T-helper 17 cell (primary cell): ENCODE data around the gene ZBTB38. TPM values are rescaled to one million over a fixed set of nuclear protein-coding genes. Genes with fewer than 3 reads are reported as not detected.

Experiments
- ATAC-seq: fragments of 150-1000 bp; cut with Tn5 transposase; 2 replicates; pipeline ENCODE4 v1.10.0; 2021; ENCODE audit warnings: mild to moderate bottlenecking, moderate library complexity
- DNase-seq, 3 donors: peaks; one replicate each; pipeline versions ENCODE4 v3.0.0 to v3.0.0-alpha.2; 2020 to 2021
- H3K9me3 ChIP-seq: one replicate; pipeline ENCODE4 v1.7.0; 2013; ENCODE audit warnings: low read length, mild to moderate bottlenecking; ENCODE audit not compliant: control insufficient read depth, poor library complexity, severe bottlenecking
- H3K27ac Mint-ChIP-seq: one replicate; pipeline ENCODE4 v1.8.0; 2022; ENCODE audit warnings: mild to moderate bottlenecking, moderate library complexity, mixed read lengths
- H3K27me3 Mint-ChIP-seq: one replicate; pipeline ENCODE4 v1.8.0; 2022; ENCODE audit warnings: mixed read lengths
- H3K36me3 Mint-ChIP-seq: one replicate; pipeline ENCODE4 v1.8.0; 2022; ENCODE audit warnings: low read depth, mixed read lengths
- H3K4me1 Mint-ChIP-seq: one replicate; pipeline ENCODE4 v1.8.0; 2022; ENCODE audit warnings: mild to moderate bottlenecking, mixed read lengths
- H3K4me3 Mint-ChIP-seq: one replicate; pipeline ENCODE4 v1.8.0; 2022; ENCODE audit warnings: mild to moderate bottlenecking, moderate library complexity, mixed read lengths
- total RNA-seq, 4 donors: library from RNA in 2 of 4; stranded (reverse) in 2 of 4; gene quantifications; one replicate each; pipeline ENCODE4 v1.2.3 and lab custom pipeline; 2022 to 2026

ZBTB38 gene, protein sequence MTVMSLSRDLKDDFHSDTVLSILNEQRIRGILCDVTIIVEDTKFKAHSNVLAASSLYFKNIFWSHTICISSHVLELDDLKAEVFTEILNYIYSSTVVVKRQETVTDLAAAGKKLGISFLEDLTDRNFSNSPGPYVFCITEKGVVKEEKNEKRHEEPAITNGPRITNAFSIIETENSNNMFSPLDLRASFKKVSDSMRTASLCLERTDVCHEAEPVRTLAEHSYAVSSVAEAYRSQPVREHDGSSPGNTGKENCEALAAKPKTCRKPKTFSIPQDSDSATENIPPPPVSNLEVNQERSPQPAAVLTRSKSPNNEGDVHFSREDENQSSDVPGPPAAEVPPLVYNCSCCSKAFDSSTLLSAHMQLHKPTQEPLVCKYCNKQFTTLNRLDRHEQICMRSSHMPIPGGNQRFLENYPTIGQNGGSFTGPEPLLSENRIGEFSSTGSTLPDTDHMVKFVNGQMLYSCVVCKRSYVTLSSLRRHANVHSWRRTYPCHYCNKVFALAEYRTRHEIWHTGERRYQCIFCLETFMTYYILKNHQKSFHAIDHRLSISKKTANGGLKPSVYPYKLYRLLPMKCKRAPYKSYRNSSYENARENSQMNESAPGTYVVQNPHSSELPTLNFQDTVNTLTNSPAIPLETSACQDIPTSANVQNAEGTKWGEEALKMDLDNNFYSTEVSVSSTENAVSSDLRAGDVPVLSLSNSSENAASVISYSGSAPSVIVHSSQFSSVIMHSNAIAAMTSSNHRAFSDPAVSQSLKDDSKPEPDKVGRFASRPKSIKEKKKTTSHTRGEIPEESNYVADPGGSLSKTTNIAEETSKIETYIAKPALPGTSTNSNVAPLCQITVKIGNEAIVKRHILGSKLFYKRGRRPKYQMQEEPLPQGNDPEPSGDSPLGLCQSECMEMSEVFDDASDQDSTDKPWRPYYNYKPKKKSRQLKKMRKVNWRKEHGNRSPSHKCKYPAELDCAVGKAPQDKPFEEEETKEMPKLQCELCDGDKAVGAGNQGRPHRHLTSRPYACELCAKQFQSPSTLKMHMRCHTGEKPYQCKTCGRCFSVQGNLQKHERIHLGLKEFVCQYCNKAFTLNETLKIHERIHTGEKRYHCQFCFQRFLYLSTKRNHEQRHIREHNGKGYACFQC (N-terminal part only)
- total RNA-seq: 10 to 100 TPM; 51.6 to 54.0 TPM
- 91.5 to 162 reads per million in 2 donors for total RNA-seq (lab: John Stamatoyannopoulos, UW)

DNA sequence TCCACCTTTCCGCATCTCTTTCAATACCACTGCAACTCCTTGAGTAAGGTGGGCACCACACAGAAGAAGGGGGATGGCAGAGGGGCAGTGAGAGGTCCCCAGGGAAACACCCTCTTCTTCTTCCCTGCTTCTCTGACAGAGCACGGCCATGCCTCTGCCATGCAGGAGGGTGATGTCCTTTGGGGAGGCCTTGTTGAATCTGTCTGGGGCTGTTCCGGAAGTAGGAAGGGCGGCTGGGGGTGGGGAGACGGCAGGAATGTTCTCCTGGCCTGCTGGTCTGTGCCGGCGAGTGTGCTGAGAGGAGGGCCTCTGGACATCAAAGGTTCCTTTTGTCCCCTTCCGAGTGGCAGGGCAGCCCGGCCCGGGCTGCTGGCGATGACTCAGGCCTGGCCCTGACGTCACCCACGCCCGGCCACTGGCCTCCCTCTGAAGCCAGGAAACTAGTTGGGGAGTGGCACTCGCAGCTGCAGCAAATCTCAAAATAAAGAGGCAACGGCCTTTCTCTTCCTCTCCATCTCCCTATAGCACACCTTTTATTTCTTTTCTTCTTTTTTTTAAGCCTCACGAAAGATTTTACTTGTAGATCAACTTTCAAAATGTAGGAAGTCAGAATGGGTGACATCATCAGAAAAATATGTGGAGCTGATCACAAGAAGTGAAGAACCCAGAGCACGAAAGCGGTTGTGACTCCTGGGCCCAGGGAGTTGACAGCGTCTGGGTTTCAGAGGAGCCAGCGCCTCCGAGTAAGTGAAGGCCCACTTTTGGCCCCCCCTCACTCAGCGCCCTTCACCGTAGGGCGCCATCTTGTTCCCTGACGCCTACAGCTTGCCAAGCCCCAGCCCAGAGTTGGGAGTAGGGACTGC lies at the start of gene ZBTB38:
TSS of gene ZBTB38 (plus strand) at position 443 of the 863 bp plus-strand sequence. CDS start 73,885 bp downstream, outside the sequence.
- Mint-ChIP-seq H3K27ac (no peak within 1 kb of the TSS), H3K4me1 (peaks cover 11% of the 10 kb centered on the region), H3K27me3 (no peaks in the 10 kb centered on the region), H3K36me3 (no peaks in the 10 kb centered on the region), H3K4me3 (no peak within 1 kb of the TSS)
- H3K9me3 ChIP-seq: no peaks in the 10 kb centered on the region
- DNase-seq (no peak), ATAC-seq (no peak)

DNA sequence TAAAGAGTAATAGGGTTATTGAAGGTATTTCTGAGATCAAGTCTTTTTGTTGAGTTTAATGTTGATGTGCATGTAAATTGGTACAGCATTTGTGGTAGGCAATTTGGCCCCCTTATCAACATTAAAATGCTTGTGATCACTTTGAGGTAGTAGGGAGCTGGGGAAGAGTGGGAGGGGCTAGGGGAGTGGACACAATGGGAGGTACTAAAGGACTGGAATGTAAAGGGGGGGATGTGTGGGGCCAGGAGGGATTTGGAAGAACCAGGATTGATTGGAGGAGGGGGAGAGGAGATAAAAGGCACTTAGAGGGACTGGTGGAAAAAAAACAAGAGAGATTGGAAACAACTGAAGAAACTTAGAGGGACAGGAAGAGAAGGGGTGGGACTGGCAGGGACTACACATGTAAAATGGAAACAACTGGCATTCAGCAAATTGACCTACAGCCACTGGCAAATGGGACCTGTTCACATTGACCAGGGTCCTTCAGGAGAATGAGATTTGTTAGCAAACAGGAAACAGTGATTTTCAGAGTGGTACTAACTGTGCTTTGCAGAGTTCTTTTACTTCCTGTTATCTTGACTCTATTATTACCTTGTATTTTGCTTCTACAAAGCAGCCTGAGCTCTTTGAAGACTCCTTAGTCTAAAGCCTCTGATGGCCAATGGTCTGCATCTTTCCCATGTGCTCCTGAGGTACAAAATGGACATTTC lies 47.8 kb upstream of the ZBTB38 start:
- Mint-ChIP-seq H3K36me3 (peaks cover 5% of the 10 kb centered on the region), H3K27me3 (peaks cover 6% of the 10 kb centered on the region), H3K27ac (no peak overlapping the region), H3K4me1 (peaks cover 13% of the 10 kb centered on the region), H3K4me3 (peak overlapping the region; percentile 34)
- H3K9me3 ChIP-seq: no peaks in the 10 kb centered on the region
- ATAC-seq (peak; percentile 35), DNase-seq (no peak)

DNA sequence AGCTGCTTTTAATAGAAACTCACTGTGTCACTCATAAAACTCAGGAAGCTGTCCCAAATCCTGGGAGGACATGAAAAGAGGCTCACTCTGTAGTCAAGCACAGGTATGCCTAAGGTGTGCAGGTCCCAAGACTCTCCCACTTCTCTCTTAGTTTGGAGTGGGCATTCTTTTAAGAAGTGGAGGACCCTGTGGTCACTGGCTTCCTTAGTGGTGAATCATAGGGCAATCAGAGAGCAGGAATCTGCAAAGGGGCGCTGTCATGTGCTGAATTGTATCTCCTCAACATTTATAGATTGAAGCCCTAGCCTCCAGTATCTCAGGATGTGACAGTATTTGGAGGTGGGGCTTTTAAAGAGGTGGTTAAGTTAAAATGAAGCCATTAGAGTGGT lies 47.2 kb upstream of the ZBTB38 start:
- H3K4me3 Mint-ChIP-seq: peak overlapping the region; percentile 34
- peak overlapping the region; percentile 41 for H3K27ac Mint-ChIP-seq
- H3K4me1 Mint-ChIP-seq: peaks cover 13% of the 10 kb centered on the region
- DNase-seq (no peak), ATAC-seq (no peak)
- H3K9me3 ChIP-seq: no peaks in the 10 kb centered on the region
- H3K27me3 Mint-ChIP-seq: peaks cover 6% of the 10 kb centered on the region
- H3K36me3 Mint-ChIP-seq: peaks cover 5% of the 10 kb centered on the region

DNA sequence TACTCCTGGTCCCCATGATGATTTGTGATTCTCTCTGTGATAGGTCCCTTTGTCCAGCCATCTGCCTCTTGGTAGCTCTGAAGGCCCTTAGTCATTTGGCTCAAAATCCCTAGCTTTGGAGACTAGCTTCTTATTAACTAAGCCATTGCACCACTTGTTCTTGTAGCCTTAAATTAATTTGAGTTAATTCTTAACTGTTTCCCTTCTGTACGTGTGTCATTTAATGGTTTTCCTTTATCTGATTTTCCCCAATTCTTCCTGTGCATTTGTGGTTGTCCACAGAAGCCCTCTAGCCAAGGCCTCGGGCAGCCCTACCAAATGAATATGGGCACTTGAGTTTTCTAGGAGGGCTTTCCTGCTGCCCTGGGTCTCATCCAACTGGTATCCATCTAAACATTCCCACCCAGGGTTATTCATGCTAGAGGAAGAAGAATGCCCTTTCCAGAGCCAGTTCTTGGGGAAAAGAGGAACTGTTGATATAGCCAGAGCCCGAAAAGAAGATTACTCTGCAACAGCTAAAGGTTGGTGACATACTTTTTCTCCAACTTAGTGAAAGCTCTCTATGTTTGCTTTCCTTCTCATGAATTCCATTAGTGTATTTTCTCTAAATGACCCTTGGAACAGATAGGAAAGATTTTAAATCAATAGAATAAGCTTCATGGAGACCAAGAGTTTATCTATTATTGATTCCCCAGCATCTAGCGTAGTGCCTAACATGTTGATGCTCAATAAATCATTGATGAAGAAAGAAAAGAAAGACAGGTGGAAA lies 44.2 kb upstream of the ZBTB38 start:
- H3K36me3 Mint-ChIP-seq: peaks cover 5% of the 10 kb centered on the region
- no peaks in the 10 kb centered on the region for H3K9me3 ChIP-seq
- DNase-seq (no peak), ATAC-seq (no peak)
- peaks cover 15% of the 10 kb centered on the region for H3K4me1 Mint-ChIP-seq
- H3K27me3 Mint-ChIP-seq: peaks cover 6% of the 10 kb centered on the region
- H3K4me3 Mint-ChIP-seq: no peak overlapping the region
- H3K27ac Mint-ChIP-seq: no peak overlapping the region

DNA sequence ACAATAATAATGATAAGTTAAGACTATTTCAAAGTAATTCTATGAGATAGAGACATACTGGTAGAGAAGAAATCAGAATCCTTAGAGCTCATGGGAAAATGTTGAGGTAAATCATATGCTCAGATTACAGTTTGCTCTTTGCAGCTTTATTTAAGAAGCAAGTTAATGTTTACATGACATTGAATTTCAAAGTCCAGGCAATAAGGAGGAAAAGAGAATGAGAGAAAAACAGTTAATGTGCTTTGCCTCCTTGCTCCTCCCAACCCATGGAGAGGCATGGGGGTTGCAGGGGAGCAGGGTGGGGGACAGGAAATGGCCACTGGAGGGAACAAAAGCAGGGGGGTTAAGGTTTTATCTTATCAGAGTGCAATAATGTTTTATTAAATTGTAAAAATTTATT lies 42.2 kb upstream of the ZBTB38 start:
- peaks cover 7% of the 10 kb centered on the region for H3K27me3 Mint-ChIP-seq
- H3K4me1 Mint-ChIP-seq: peaks cover 5% of the 10 kb centered on the region
- no peak overlapping the region for H3K27ac Mint-ChIP-seq
- no peak for ATAC-seq
- peaks cover 2% of the 10 kb centered on the region for H3K36me3 Mint-ChIP-seq
- no peak for DNase-seq
- no peaks in the 10 kb centered on the region for H3K9me3 ChIP-seq
- H3K4me3 Mint-ChIP-seq: no peak overlapping the region

DNA sequence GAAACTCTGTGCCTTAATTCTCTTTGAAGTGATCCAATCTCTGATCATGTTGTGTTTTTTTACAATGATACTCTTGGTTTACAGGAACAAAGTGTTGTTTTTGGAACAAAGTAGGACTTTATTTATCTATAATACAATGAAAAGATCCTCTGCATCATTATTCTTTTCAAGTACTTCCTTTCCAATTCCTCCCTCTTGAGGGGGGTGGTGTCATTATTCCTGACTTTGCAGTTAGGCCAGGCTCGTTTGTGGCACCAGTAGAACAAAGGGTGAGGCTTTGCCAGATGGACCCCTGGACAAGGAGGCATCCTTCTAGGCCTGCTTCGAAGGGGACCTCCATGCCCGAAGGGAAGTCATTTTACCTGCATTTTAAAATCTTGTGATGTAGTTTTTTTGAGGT lies 41.7 kb upstream of the ZBTB38 start:
- no peaks in the 10 kb centered on the region for H3K9me3 ChIP-seq
- H3K36me3 Mint-ChIP-seq: peaks cover 2% of the 10 kb centered on the region
- H3K4me1 Mint-ChIP-seq: peaks cover 4% of the 10 kb centered on the region
- H3K4me3 Mint-ChIP-seq: no peak overlapping the region
- peaks cover 11% of the 10 kb centered on the region for H3K27me3 Mint-ChIP-seq
- no peak for ATAC-seq
- DNase-seq: no peak
- H3K27ac Mint-ChIP-seq: no peak overlapping the region

DNA sequence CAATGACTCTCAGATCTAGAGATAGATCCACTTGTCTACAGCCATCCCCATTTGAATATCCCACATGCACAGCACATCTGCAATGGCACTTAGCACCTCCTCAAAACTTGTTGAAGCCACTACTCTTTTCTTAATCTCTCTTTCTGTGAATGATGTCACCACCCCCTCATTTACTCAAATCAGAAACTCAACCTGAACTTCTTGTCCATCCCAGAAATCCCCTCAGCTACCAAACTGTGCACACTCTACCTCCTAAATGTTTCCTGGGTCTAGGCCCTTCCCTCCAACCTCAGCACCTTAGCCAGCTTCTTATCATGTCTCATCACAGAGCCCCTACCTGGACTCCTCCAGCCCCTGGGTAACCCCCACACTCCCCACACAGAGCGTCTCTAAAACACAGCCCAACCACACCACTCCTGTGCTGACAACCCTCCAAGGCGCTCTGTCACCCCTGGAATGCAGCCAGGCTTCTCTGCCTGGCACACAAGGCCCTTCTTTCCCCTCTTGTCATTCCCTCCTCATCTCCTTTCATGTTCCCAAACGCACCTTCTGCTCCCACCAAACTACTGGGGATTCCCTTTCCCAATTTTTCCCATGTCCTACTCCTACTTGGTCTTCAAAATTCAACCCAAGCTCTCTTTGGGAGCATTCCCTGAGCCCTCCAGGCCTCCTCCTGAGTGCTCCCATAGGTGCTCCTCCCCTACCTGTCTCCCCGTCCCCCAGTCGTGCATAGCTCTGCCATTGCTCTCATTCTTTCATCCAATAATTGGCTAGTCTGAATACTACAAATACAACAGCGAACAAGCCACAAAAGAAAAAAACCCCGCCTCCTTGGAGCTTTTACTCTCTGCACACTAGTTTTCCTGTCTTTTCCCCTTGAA lies 39.8 kb upstream of the ZBTB38 start:
- no peak overlapping the region for H3K4me3 Mint-ChIP-seq
- peaks cover 2% of the 10 kb centered on the region for H3K36me3 Mint-ChIP-seq
- peaks cover 21% of the 10 kb centered on the region for H3K27me3 Mint-ChIP-seq
- ATAC-seq: no peak
- H3K4me1 Mint-ChIP-seq: peaks cover 4% of the 10 kb centered on the region
- H3K27ac Mint-ChIP-seq: no peak overlapping the region
- no peak for DNase-seq
- H3K9me3 ChIP-seq: no peaks in the 10 kb centered on the region

DNA sequence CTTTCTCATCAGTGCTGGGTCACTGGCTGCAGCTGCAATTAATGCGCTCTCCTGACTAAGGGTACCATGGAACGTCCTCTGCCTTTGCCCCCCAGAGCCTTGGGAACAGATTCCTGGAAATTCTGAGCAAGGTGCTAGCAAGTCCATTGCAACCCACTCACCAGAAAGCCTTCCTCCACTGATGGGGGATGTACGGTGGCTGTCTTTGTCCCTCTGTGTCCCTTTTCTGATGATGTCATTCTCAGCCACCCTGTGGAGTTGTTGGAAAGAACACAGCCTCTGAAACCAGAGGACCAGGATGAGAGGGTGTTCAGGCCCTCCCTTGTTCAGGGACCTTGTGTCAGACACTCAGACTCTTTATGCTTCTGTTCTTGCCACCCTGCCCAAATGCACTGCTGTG lies 38.1 kb upstream of the ZBTB38 start:
- H3K36me3 Mint-ChIP-seq: no peaks in the 10 kb centered on the region
- no peak overlapping the region for H3K4me3 Mint-ChIP-seq
- peaks cover 6% of the 10 kb centered on the region for H3K4me1 Mint-ChIP-seq
- H3K9me3 ChIP-seq: no peaks in the 10 kb centered on the region
- H3K27me3 Mint-ChIP-seq: peaks cover 22% of the 10 kb centered on the region
- DNase-seq (no peak), ATAC-seq (no peak)
- H3K27ac Mint-ChIP-seq: no peak overlapping the region

DNA sequence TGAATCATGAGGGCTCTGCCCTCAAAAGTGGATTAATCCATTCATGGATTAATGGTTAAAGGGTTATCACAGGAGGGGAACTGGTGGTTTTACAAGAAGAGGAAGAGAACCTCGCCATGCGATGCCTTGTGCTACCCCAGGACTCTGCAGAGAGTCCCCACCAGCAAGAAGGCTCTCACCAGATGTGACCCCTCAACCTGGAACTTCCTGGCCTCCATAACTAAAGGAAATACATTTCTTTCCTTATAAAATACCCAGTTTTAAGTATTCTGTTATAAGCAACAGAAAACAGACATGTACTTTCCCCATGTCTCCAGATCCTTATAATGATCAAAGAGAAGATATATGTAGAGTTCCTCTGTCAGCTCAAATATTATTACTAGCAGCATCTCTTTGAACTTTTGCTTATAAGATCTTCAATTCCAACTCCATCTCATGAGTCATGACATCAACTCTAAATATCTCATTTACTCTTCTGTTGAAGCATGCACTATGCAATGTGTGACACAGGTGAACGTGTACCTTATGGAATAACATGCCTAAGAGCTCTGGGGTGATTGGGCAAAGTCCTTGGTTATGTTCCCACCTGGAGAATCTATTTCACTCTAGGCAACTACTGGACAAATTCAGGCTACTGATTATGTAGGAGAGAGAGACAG lies 37.5 kb upstream of the ZBTB38 start:
- H3K9me3 ChIP-seq: no peaks in the 10 kb centered on the region
- Mint-ChIP-seq H3K36me3 (peaks cover 2% of the 10 kb centered on the region), H3K27ac (no peak overlapping the region), H3K4me1 (peaks cover 6% of the 10 kb centered on the region), H3K4me3 (no peak overlapping the region), H3K27me3 (peaks cover 28% of the 10 kb centered on the region)
- DNase-seq (no peak), ATAC-seq (no peak)

DNA sequence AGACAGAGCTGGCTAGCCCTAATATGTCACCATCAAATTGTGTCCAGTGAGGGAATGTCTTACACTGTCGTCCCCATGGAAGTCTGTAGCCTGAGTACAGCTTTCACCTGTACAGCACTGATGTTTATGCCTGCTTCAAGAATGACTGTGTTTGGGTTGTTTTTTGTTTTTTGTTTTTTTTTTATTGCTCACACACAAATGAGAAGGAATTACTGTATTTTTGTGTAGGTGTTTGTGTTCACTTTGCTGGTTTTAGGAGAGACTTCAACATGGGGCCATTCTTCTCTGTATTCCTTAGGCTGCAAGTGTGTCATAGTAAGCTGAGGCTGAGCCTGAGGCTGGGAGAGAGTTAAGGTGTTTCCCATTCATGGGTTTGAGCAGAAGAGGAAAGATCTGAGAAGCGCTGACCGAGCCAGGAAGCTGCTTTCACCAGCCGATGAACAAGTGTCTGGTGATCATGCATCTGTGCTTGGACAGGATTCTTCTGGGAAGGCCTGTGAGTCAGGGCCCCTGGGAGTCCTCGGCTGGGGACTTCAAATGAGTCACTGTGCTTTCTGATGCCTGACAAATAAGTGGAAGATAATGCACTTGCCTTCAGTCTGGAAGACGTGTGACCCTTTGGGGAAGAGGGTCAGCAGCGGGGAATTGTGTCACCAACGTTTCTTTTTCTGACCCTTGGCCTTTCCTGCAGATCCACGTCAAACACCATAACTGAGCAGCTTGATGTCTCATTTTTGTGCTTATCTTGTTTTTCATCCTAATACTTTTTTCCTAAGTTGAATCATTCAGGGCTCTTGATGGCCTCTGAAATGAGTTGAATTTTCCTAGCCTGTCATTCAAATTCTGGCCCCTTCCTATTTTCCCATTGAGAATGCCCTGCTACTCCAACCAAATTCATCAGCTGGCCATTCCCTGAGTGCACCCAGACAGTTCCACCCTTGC lies 36.7 kb upstream of the ZBTB38 start:
- no peaks in the 10 kb centered on the region for H3K9me3 ChIP-seq
- no peak for DNase-seq
- ATAC-seq: no peak
- H3K4me3 Mint-ChIP-seq: no peak overlapping the region
- H3K4me1 Mint-ChIP-seq: peaks cover 4% of the 10 kb centered on the region
- H3K27me3 Mint-ChIP-seq: peaks cover 29% of the 10 kb centered on the region
- H3K27ac Mint-ChIP-seq: no peak overlapping the region
- H3K36me3 Mint-ChIP-seq: peaks cover 2% of the 10 kb centered on the region
